Vagina (tissue), 2 donors: Measurements from ENCODE around the gene SPRYD4.

Source experiments
- CTCF ChIP-seq, 3 experiments: fragments of 450-650 bp in 2 of 3; fragments of 200-600 bp in 1 of 3; sonication (generic) in 1 of 3; IDR thresholded peaks; one replicate each; pipeline ENCODE4 v1.5.1; 2017 to 2019; ENCODE audit warnings: antibody characterized with exemption in 3 of 3, mild to moderate bottlenecking in 2 of 3, moderate library complexity in 2 of 3
- POLR2AphosphoS5 ChIP-seq, 2 donors: sonication (generic); formaldehyde crosslinking; IDR thresholded peaks; one replicate each; pipeline ENCODE4 v1.9.0; 2017; ENCODE audit warnings: antibody characterized with exemption in 2 of 2, mild to moderate bottlenecking in 2 of 2, low read depth in 1 of 2; ENCODE audit not compliant: insufficient read depth in 1 of 2

GRCh38 chr12:56451147-56451546 is 17.2 kb upstream of the SPRYD4 start:
- TF ChIP-seq CTCF (IDR thresholded peaks at IDR 0.05) = no peak
- TF ChIP-seq POLR2AphosphoS5 (IDR thresholded peaks at IDR 0.05; ENCODE audit: insufficient read depth in 1 of 2, low read depth in 1 of 2) = no peak
